Renal pelvis (tissue), 12 donors: ENCODE data around the gene BICD1. TPM values are rescaled to one million over a fixed set of nuclear protein-coding genes. Genes with fewer than 3 reads are reported as not detected.

Experiments used
- DNase-seq: peaks from one replicate; pipeline ENCODE4 v3.0.0-alpha.2; 2013
- long read RNA-seq, 16 experiments: transcript quantifications; one replicate each; lab custom pipeline, GENCODE V29; 2026
- polyA plus RNA-seq, 3 donors: library from polyadenylated mRNA; unstranded; fragments of 120-200 nt; gene quantifications; one replicate each; pipeline ENCODE4 v1.2.1, GENCODE V29; 2013; ENCODE audit not compliant: insufficient read length in 3 of 3

Gene BICD1
- 10 to 100 TPM; 20.2 to 22.4 (median 22.0) TPM for polyA plus RNA-seq
- long read RNA-seq, donor 1, full-length matches to known transcripts, result 3 of 3 reads
- long read RNA-seq, donor 1, partial matches to known transcripts, result 0 of 3 reads
- long read RNA-seq, donor 1, other reads (novel, unspliced or antisense), result 0 of 3 reads
- long read RNA-seq, donor 2, partial matches to known transcripts, result 0 of 4 reads
- long read RNA-seq, donor 2, other reads (novel, unspliced or antisense), result 0 of 4 reads
- long read RNA-seq, donor 3, partial matches to known transcripts, result 0 of 4 reads
- long read RNA-seq, donor 3, other reads (novel, unspliced or antisense), result 0 of 4 reads
- long read RNA-seq, donor 4, full-length matches to known transcripts, result 2 of 2 reads
- long read RNA-seq, donor 4, partial matches to known transcripts, result 0 of 2 reads
- long read RNA-seq, donor 4, other reads (novel, unspliced or antisense), result 0 of 2 reads
- long read RNA-seq, donor 5, partial matches to known transcripts, result 0 of 1 reads
- long read RNA-seq, donor 5, other reads (novel, unspliced or antisense), result 0 of 1 reads
- long read RNA-seq, donor 6, partial matches to known transcripts, result 0 of 1 reads
- long read RNA-seq, donor 6, other reads (novel, unspliced or antisense), result 0 of 1 reads
- long read RNA-seq, donor 7, partial matches to known transcripts, result 0 of 3 reads
- long read RNA-seq, donor 7, other reads (novel, unspliced or antisense), result 0 of 3 reads
- long read RNA-seq, donor 8, partial matches to known transcripts, result 0 of 1 reads
- long read RNA-seq, donor 8, other reads (novel, unspliced or antisense), result 0 of 1 reads
- long read RNA-seq, donor 9, full-length matches to known transcripts, result 6 of 6 reads
- long read RNA-seq, donor 9, partial matches to known transcripts, result 0 of 6 reads
- long read RNA-seq, donor 9, other reads (novel, unspliced or antisense), result 0 of 6 reads
- long read RNA-seq, donor 10, partial matches to known transcripts, result 0 of 5 reads
- long read RNA-seq, donor 10, other reads (novel, unspliced or antisense), result 0 of 5 reads
- long read RNA-seq, donor 11, partial matches to known transcripts, result 0 of 4 reads
- long read RNA-seq, donor 11, other reads (novel, unspliced or antisense), result 0 of 4 reads
- long read RNA-seq, donor 12, transcript BICD1-207 (1 exons, 1,962 nt), result major isoform, 7 of 7 reads
- long read RNA-seq, donor 12, partial matches to known transcripts, result 0 of 7 reads
- long read RNA-seq, donor 12, other reads (novel, unspliced or antisense), result 0 of 7 reads
- long read RNA-seq, donor 13, partial matches to known transcripts, result 0 of 2 reads
- long read RNA-seq, donor 13, other reads (novel, unspliced or antisense), result 0 of 2 reads
- long read RNA-seq, donor 14, result 0 reads
- long read RNA-seq, donor 15, transcript BICD1-207 (1 exons, 1,962 nt), result major isoform, 5 of 5 reads
- long read RNA-seq, donor 15, partial matches to known transcripts, result 0 of 5 reads
- long read RNA-seq, donor 15, other reads (novel, unspliced or antisense), result 0 of 5 reads
- long read RNA-seq, donor 16, partial matches to known transcripts, result 0 of 1 reads
- long read RNA-seq, donor 16, other reads (novel, unspliced or antisense), result 0 of 1 reads

- DNase-seq, result peak; percentile 87
These were observed at the start of gene BICD1 for GRCh38 chr12:32106517-32107358. Gene BICD1 (plus strand): TSS chr12:32106847. CDS start chr12:32107332, 485 bp downstream.

DNA sequence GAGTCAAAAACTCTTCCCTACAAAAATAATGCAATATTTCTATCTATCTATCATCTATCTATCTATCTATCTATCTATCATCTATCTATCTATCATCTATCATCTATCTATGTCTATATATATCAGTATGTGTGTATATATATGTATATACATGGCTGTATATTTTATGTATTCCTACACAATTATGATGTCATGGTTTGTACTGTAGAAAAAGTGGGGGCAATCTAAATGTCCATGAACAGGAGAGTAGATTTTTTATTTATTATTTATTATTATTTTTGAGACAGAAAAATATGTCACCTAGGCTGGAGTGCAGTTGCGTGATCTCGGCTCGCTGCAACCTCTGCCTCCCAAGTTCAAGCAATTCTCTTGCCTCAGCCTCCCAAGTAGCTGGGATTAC lies 45.6 kb upstream of the BICD1 start:
- DNase-seq, result no peak

DNA sequence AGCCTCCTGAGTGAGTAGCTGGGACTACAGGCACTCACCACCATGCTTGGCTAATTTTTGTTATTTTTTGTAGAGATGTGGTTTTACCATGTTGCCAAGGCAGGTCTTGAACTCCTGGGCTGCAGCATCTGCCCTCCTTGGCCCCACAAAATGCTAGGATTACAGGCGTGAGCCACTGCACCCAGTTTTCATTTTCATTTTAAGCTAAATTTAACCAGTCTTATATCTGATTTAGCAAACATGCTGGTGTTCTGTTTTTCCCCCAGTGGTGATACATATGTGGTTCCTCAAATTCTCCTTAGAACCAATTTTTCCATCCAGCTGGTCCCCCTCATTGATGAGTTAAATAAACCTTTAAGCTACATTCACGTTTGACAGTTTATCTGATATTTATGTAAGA lies 43.8 kb upstream of the BICD1 start:
- no peak for DNase-seq

DNA sequence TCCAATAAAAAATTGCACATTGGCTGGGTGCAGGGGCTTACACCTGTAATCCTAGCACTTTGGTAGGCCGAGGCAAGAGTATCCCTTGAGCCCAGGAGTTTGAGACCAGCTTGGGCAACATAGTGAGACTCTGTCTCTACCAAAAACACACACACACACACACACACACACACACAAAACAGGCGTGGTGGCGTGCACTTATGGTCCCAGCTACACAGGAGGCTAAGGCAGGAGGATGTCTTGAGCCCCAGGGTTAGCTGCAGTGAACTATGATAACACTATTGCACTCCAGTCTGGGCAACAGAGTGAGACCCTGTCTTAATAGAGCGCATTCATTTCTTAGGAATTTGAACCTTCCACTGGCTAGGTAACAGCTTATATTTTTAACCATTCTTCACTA lies 42.9 kb upstream of the BICD1 start:
- no peak for DNase-seq

DNA sequence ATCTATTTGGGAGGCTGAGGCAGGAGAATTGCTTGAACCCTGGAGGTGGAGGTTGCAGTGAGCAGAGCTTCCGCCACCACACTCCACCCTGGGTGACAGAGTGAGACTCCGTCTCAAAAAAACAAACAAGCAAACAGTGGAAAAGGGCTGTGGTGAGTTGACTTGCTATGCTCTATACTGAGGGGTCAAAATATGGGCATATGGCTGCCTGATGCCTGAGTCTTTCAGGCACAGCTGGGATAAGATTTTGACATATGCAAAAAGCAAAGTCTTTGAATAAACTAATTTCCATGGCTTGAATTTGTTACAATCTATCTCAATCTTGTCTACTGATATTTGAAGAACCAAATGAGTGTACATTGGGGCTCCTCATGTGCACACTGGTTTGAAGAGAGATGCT lies 40.4 kb upstream of the BICD1 start:
- no peak for DNase-seq

- DNase-seq, result no peak
These were observed 37.6 kb upstream of the BICD1 start for GRCh38 chr12:32069071-32069470.

- DNase-seq, result no peak
These were observed 36.9 kb upstream of the BICD1 start for GRCh38 chr12:32069731-32070130.

DNA sequence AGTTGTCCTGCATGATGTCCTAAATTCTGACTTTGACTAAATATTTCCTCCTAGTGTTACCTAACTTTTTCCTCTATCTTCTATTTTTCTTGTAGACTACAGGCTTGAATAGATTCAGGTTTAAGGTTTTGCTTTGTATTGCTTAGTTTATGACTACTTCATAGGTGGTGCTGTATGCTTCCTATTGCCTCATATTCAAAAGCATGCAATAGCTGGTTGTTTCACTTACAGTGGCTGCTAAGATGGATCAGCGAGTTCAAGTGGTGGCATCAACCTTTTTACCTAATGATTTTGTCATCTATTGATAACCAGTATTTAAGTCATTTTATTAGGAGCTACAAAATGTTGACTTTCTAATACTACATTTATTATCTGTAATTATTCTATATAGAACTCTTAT lies 36.3 kb upstream of the BICD1 start:
- DNase-seq, result no peak

DNA sequence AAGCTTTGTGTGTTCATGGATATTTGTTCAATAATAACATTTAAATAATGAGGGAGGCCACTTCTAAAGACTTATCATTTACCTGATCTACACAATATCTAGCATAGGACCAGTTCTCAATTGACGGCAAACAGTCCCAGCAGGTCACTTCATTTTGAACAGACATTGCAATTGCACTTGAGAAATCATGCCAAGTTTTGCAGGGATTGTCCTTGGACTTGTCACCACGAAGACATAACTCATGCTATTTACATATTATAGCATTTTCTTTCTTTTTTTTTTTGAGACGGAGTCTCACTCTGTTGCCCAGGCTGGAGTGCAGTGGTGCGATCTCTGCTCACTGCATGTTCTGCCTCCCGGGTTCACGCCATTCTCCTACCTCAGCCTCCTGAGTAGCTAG lies 34.5 kb upstream of the BICD1 start:
- no peak for DNase-seq

DNA sequence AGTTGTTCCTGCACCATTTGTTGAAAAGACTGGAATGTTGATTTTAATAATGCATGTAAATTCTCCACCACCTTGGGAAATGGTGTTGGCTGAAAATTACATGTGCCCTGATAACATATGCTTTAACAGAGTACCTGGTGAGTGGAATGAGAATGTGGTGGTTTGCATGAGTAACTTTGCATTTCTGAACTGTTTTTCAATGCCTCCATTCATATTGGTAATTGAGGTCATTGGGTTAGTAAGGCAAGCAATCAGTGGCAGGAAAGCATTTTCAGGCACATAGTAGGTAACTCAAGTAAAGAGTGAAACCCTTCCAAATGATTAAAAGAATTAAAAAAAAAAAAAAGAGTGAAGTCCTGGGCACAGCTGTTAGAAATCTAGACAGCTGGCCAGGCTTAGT lies 32.2 kb upstream of the BICD1 start:
- DNase-seq, result no peak

GRCh38 chr12:32076941-32077340 lies 29.7 kb upstream of the BICD1 start:
- no peak for DNase-seq

GRCh38 chr12:32080435-32080834 lies 26.2 kb upstream of the BICD1 start:
- no peak for DNase-seq

- DNase-seq, result no peak
These were observed 23.2 kb upstream of the BICD1 start for GRCh38 chr12:32083489-32083888.

- no peak for DNase-seq
These were observed 22.5 kb upstream of the BICD1 start for GRCh38 chr12:32084017-32084688.

DNA sequence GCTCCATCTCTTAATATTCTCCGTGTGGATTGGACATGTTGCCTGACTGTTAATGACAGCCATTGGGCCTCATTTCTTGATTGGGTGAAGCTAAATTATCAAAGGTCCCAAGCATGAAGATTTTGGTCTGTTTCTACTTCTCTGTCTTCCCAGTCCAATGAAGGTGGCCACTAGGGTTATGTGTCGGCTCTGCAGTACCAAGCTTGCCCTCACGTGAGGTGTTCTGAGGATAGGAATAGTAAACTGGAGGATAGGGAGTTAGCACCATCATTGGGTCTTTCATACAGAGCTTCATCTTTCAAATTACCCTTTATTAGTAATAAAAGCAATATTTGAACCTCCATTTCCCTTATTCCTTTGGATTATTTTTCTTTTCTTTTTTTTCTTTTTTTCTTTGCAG lies 21.9 kb upstream of the BICD1 start:
- DNase-seq, result no peak

GRCh38 chr12:32087306-32087705 lies 19.3 kb upstream of the BICD1 start:
- no peak for DNase-seq

DNA sequence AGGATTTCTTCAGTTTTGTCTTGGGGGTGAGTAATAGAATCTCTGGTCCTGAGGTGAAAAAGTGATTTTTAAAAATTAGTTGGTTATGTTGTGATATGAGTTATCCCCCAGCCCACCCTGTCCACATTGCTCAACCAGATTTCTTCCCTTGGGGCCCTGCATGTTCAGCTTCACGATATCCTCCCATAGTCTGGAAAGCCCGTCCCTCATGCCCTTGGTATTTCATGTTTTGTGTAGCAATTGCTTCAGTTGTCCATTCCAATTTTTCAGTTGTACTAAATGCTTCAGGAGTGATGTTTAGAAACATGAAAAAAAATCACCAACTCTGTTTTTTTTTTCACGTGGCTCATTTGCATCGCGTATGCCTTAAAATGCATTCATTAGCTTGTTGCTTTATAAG lies 17.5 kb upstream of the BICD1 start:
- no peak for DNase-seq

DNA sequence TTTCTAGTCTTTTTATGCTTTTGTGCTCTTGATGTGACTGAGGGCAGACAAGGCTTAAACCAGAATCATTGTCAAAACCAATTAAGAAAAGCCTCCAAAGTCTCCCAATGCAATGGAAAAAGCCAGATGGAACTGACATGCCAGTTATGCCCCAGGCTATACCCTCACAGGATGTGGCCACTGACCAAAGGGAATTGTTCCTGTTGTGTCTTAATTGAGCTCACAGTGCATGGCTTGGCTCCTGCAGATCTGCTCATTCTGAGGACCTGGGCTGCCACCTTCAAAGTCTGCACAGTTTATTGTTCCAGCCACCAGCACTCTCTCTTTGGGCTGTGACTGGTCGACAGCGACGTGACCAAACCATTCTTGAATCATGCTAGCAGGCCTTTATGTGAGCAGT lies 17.1 kb upstream of the BICD1 start:
- no peak for DNase-seq

GRCh38 chr12:32091696-32092095 lies 15.0 kb upstream of the BICD1 start:
- DNase-seq, result no peak

DNA sequence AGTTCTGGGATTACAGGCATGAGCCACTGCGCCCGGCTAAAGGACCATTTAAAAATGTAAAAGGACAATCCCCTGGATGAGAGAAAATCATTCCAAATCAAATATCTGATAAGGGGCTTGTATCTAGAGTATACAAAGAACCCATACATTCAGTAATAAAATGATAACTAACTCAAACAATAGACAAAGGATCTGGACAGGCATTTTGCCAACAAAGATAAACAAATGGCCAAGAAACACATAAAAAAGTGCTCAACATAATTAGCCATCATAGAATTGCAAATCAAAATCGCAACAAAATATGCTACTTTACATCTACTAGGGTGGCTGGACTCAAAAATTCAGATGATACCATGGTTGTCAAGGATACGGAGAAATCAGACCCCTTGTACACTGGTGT lies 8.5 kb upstream of the BICD1 start:
- no peak for DNase-seq
